GM13977 (cell line): ENCODE data around the gene HSPA12A.
A peak's percentile ranks its signal among the peaks of the same experiment; 100 is the strongest.

Experiments used
- DNase-seq: peaks from one replicate; pipeline ENCODE4 v3.0.0; 2012; ENCODE audit warnings: low spot score
- in situ Hi-C: fragments of 300-500 bp; cut with MboI; formaldehyde crosslinking; loops from one replicate; pipeline ENCODE4 v1.12.0; 2022; ENCODE audit warnings: low sequenced_read_pairs, low pct_unique_long_range_greater_than_20kb, mixed read lengths, inconsistent platforms; ENCODE audit not compliant: unreplicated experiment
- TF ChIP-seq, protein P1 (sequence below): IDR thresholded peaks from 2 replicates; pipeline ENCODE4 v1.5.1; 2012; ENCODE audit warnings: mild to moderate bottlenecking, control low read depth; ENCODE audit not compliant: insufficient read depth; ENCODE audit errors: extremely low read depth, missing control alignments

The HSPA12A gene

DNA sequence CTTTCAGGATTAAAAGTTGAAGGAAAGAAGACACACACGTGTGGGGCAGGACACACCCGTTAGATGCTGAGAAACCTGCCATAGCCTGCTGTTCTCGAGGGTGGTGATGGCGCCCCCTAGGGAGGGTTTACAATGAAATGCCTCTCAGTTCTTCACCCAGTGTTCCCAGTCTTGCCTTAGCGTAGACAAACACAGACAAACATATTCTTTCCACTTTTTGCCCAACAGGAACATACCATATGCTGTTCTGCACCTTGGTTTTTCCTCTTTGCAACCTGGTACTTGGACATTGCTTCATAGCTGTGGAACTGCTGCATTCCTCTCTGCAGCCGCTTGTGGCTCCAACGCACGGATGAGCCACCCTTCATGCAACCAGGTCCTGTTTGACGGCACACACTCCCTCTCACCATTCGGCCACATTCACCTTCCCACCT, 23.3 kb upstream of the HSPA12A start:
- in situ Hi-C loops: no loop called here
- DNase-seq: peak; percentile 45

DNA sequence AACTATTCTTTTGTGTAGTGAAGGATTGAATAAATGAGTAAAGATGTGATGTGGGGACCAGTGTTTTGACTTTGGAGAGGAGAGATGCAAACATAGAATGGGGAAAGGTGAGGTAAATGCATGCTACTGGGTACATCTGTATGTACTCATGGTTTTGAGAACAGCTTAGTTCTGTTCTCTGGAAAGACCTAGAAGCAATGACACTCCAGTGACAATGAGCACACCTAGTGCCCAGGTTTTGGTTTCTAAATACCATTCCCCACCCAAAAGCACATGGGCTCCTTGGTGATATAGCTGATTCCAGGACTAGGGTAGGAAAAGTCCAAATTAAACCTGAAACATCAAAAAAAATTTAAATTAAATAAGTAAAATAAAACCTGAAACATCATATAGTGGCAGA, 22.6 kb upstream of the HSPA12A start:
- TF ChIP-seq, protein P1, sequence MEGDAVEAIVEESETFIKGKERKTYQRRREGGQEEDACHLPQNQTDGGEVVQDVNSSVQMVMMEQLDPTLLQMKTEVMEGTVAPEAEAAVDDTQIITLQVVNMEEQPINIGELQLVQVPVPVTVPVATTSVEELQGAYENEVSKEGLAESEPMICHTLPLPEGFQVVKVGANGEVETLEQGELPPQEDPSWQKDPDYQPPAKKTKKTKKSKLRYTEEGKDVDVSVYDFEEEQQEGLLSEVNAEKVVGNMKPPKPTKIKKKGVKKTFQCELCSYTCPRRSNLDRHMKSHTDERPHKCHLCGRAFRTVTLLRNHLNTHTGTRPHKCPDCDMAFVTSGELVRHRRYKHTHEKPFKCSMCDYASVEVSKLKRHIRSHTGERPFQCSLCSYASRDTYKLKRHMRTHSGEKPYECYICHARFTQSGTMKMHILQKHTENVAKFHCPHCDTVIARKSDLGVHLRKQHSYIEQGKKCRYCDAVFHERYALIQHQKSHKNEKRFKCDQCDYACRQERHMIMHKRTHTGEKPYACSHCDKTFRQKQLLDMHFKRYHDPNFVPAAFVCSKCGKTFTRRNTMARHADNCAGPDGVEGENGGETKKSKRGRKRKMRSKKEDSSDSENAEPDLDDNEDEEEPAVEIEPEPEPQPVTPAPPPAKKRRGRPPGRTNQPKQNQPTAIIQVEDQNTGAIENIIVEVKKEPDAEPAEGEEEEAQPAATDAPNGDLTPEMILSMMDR: no peak
- in situ Hi-C loops: no loop called here
- no peak for DNase-seq

More for the DNA sequence above, 23.3 kb upstream of the HSPA12A start:
- TF ChIP-seq, protein P1: peak; percentile 56

DNA sequence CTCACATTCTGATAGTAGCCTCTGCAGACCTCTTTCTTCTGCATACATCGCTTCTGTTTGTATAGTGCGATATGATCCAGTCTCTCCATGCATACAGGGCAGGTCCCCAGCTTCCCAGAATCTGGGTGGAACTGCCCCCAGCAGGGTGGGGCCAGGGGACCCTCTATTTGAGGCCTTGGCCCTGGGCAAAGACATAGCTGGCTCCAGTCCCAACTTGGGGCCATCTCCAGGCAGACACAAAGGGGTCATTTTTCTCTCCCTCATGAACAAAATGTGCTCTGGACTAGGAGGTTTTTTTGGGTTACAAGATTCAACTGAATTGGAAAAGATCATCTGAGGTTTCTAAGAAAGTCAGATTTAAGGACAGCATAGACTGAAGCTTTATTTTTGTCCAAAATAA, 21.1 kb upstream of the HSPA12A start:
- in situ Hi-C loops: no loop called here
- TF ChIP-seq, protein P1: no peak
- no peak for DNase-seq

DNA sequence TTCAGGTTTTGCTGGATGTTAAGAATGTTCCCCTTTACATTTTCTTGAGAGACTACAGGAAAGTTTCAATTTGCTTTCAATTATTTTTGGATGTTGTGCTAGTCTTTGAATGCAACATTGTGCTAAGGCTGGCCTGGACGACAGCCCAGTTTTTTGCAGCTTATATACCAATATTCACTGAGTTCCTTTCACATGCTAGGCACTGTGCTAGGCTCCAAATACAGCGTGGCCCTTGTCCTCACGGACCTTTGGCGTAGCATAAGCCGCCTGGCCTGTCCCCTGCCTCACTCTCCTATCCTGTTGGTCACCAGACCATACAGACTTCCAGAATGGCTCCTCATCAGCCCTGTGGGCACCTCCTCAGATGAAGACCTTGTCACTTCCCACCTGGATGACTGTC, 19.5 kb upstream of the HSPA12A start:
- in situ Hi-C loops: no loop called here
- TF ChIP-seq, protein P1: no peak

DNA sequence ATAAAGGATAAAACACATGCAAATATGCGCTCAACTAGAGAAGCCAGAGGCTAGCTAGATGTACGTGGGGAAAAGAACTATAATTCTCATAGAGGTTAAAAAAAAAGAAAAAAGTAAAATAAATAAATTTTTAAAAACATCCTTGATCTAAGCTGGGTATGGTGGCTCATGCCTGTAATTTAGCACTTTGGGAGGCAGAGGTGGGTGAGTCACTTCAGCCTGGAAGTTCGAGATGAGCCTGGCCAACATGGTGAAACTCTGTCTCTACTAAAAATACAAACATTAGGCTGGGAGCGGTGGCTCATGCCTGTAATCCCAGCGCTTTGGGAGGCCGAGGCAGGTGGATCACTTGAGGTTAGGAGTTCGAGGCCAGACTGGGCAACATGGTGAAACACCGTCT, 18.6 kb upstream of the HSPA12A start:
- TF ChIP-seq, protein P1: no peak
- no peak for DNase-seq
- in situ Hi-C loops: no loop called here

More for the DNA sequence above, 19.5 kb upstream of the HSPA12A start:
- DNase-seq: no peak

DNA sequence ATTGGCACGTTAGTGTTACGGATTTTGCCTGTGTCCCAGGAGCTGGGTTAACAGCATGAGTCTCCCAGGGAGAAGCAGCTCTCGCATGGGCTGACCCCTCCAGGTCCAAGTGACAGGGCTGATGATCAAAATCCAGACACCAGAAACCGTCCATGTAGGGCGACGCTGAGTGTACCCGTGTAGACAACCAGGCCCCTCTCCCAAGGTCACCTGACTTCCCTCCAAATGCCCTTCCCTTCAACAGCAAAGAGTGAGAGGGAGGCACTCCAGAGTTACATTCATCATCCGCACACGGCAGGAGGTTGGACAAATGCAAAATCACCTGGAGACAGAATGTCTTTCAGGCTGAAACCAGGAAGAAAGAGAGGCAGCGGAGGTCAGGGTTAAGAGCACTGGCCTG, 14.9 kb upstream of the HSPA12A start:
- TF ChIP-seq, protein P1: no peak
- in situ Hi-C loops: no loop called here
- no peak for DNase-seq

DNA sequence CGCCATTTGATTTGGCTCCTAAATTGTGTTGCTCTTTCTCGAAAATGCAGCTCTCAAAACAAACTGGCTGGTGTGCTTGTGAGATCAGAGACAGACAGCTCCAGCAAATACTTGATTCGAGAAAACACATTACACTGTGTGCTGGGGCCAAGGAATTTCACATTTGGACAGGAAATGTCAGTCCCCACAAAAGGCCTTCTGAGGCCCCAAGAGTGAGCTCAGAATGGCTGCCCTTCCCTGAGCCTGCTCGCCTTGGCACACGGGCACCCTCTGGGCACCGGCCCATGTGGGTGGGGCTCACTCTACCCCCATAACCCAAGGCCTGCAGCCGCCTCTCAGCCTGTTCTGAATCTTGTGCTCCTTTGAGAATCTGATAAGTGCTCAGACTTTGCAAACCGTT, 13.9 kb upstream of the HSPA12A start:
- in situ Hi-C loops: no loop called here
- no peak for DNase-seq
- TF ChIP-seq, protein P1: no peak
